Tibial nerve (tissue), 4 donors: ENCODE measurements around the gene MYH14.

Experiments
- EP300 ChIP-seq, 2 donors: sonication (generic); formaldehyde crosslinking; IDR thresholded peaks; one replicate each; pipeline ENCODE4 v1.6.1; 2017; ENCODE audit warnings: antibody characterized with exemption in 2 of 2, mild to moderate bottlenecking in 1 of 2
- TF ChIP-seq, protein P1 (sequence below), 5 experiments: fragments of 200-600 bp in 3 of 5; fragments of 450-650 bp in 2 of 5; sonication (generic) in 3 of 5; IDR thresholded peaks; one replicate each; pipeline ENCODE4 v1.5.1; 2016 to 2019; ENCODE audit warnings: antibody characterized with exemption in 5 of 5, mild to moderate bottlenecking in 3 of 5, moderate library complexity in 2 of 5

DNA sequence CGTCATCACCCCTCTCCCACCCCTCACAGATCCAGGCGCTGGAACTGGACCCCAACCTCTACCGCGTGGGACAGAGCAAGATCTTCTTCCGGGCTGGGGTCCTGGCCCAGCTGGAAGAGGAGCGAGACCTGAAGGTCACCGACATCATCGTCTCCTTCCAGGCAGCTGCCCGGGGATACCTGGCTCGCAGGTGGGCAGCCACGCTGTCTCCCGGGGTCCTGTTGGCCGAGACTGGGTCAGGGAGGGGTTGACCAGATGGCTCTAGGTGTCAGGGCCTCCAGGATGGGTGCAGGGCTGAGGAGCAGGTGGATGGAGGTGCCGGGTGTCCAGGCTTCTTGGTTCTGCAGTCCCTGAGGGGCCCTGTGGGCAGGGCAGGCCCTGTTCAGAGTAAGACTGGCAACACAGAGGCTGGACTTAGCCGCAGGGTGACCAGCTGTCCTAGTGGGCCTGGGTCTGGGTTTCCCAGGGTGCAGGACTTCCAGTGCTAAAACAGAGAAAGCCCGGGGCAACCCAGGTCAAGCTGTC, 58.1 kb downstream of the MYH14 start:
- TF ChIP-seq, protein P1, sequence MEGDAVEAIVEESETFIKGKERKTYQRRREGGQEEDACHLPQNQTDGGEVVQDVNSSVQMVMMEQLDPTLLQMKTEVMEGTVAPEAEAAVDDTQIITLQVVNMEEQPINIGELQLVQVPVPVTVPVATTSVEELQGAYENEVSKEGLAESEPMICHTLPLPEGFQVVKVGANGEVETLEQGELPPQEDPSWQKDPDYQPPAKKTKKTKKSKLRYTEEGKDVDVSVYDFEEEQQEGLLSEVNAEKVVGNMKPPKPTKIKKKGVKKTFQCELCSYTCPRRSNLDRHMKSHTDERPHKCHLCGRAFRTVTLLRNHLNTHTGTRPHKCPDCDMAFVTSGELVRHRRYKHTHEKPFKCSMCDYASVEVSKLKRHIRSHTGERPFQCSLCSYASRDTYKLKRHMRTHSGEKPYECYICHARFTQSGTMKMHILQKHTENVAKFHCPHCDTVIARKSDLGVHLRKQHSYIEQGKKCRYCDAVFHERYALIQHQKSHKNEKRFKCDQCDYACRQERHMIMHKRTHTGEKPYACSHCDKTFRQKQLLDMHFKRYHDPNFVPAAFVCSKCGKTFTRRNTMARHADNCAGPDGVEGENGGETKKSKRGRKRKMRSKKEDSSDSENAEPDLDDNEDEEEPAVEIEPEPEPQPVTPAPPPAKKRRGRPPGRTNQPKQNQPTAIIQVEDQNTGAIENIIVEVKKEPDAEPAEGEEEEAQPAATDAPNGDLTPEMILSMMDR (IDR thresholded peaks at IDR 0.05), result no peak
- no peak for TF ChIP-seq EP300 (IDR thresholded peaks at IDR 0.05)
